H9 (cell line): ENCODE results near the gene UST. TPM values are rescaled to one million over a fixed set of nuclear protein-coding genes. Genes with fewer than 3 reads are reported as not detected.

Source experiments
- DNase-seq: peaks from one replicate; pipeline ENCODE4 v3.0.0-alpha.2; 2017
- H2AFZ ChIP-seq: one replicate; pipeline ENCODE4 v1.6.1; 2013; ENCODE audit warnings: mild to moderate bottlenecking, low read length, control low read depth, moderate library complexity
- H2AK5ac ChIP-seq: 2 replicates; pipeline ENCODE4 v1.6.1; 2013; ENCODE audit warnings: low read length, control low read depth, mixed read lengths; ENCODE audit not compliant: insufficient read length
- H2BK120ac ChIP-seq: one replicate; pipeline ENCODE4 v1.6.1; 2013; ENCODE audit warnings: low read depth, mild to moderate bottlenecking, low read length, control low read depth, inconsistent platforms; ENCODE audit not compliant: poor library complexity, severe bottlenecking
- H2BK12ac ChIP-seq: 2 replicates; pipeline ENCODE4 v1.6.1; 2013; ENCODE audit warnings: low read length, control low read depth, mixed read lengths, low read depth; ENCODE audit not compliant: insufficient read length
- H2BK15ac ChIP-seq: 2 replicates; pipeline ENCODE4 v1.6.1; 2013; ENCODE audit warnings: low read depth, low read length, control low read depth
- H2BK20ac ChIP-seq: one replicate; pipeline ENCODE4 v1.6.1; 2013; ENCODE audit warnings: low read depth, mild to moderate bottlenecking, low read length, control low read depth, inconsistent platforms; ENCODE audit not compliant: poor library complexity, severe bottlenecking
- H2BK5ac ChIP-seq: 2 replicates; pipeline ENCODE4 v1.6.1; 2013; ENCODE audit warnings: low read length, control low read depth, mixed read lengths; ENCODE audit not compliant: insufficient read length
- H3K14ac ChIP-seq: 2 replicates; pipeline ENCODE4 v1.6.1; 2013; ENCODE audit warnings: low read length, control low read depth; ENCODE audit not compliant: insufficient read depth
- H3K18ac ChIP-seq: 2 replicates; pipeline ENCODE4 v1.6.1; 2013; ENCODE audit warnings: low read depth, mild to moderate bottlenecking, mixed read lengths, low read length, control low read depth; ENCODE audit not compliant: insufficient read length
- H3K23ac ChIP-seq: 2 replicates; pipeline ENCODE4 v1.6.1; 2013; ENCODE audit warnings: low read length, control low read depth, mixed read lengths, low read depth; ENCODE audit not compliant: insufficient read length
- H3K23me2 ChIP-seq: 2 replicates; pipeline ENCODE4 v1.6.1; 2013; ENCODE audit warnings: low read depth, mild to moderate bottlenecking, mixed read lengths, low read length, control low read depth; ENCODE audit not compliant: insufficient read length, poor library complexity, severe bottlenecking
- H3K27ac ChIP-seq: 2 replicates; pipeline ENCODE4 v1.5.1; 2013; ENCODE audit warnings: low read length, control low read depth, mixed read lengths, low read depth; ENCODE audit not compliant: insufficient read length
- H3K27me3 ChIP-seq: 2 replicates; pipeline ENCODE4 v1.6.1; 2013; ENCODE audit warnings: low read length, control low read depth, inconsistent platforms; ENCODE audit not compliant: insufficient read depth
- H3K4ac ChIP-seq: 2 replicates; pipeline ENCODE4 v1.6.1; 2013; ENCODE audit warnings: low read depth, mild to moderate bottlenecking, control low read depth, inconsistent platforms, low read length, moderate library complexity
- H3K4me1 ChIP-seq: 2 replicates; pipeline ENCODE4 v1.6.1; 2013; ENCODE audit warnings: low read length, control low read depth, inconsistent platforms; ENCODE audit not compliant: insufficient read depth
- H3K4me2 ChIP-seq: 2 replicates; pipeline ENCODE4 v1.6.1; 2013; ENCODE audit warnings: low read length, control low read depth, mixed read lengths; ENCODE audit not compliant: insufficient read length, insufficient read depth
- H3K56ac ChIP-seq: 2 replicates; pipeline ENCODE4 v1.6.1; 2013; ENCODE audit warnings: low read depth, mild to moderate bottlenecking, mixed read lengths, low read length, control low read depth; ENCODE audit not compliant: insufficient read length
- H3K79me1 ChIP-seq: 2 replicates; pipeline ENCODE4 v1.6.1; 2013; ENCODE audit warnings: low read depth, mild to moderate bottlenecking, moderate library complexity, low read length, control low read depth, inconsistent platforms; ENCODE audit not compliant: insufficient read depth, poor library complexity, severe bottlenecking
- H3K79me2 ChIP-seq: 2 replicates; pipeline ENCODE4 v1.6.1; 2013; ENCODE audit warnings: low read length, control low read depth, inconsistent platforms; ENCODE audit not compliant: insufficient read depth
- H3K9ac ChIP-seq: 2 replicates; pipeline ENCODE4 v1.6.1; 2013; ENCODE audit warnings: low read length, control low read depth, mixed read lengths; ENCODE audit not compliant: insufficient read length; ENCODE audit errors: extremely low read depth
- H3K9me3 ChIP-seq: one replicate; pipeline ENCODE4 v1.6.1; 2013; ENCODE audit warnings: low read depth, low read length, inconsistent platforms; ENCODE audit not compliant: control insufficient read depth
- H3T11ph ChIP-seq: one replicate; pipeline ENCODE4 v1.6.1; 2013; ENCODE audit warnings: mild to moderate bottlenecking, low read length, control low read depth, inconsistent platforms
- H4K20me1 ChIP-seq: one replicate; pipeline ENCODE4 v1.6.1; 2013; ENCODE audit not compliant: control insufficient read depth, insufficient read length, insufficient read depth
- H4K5ac ChIP-seq: 2 replicates; pipeline ENCODE4 v1.6.1; 2013; ENCODE audit warnings: low read depth, mild to moderate bottlenecking, mixed read lengths, low read length, control low read depth; ENCODE audit not compliant: insufficient read length
- H4K8ac ChIP-seq: replicated peaks from 2 replicates; pipeline ENCODE4 v1.6.1; 2013; ENCODE audit warnings: low read length, control low read depth, mixed read lengths, low read depth; ENCODE audit not compliant: insufficient read length
- H4K91ac ChIP-seq: 2 replicates; pipeline ENCODE4 v1.6.1; 2013; ENCODE audit warnings: low read depth, mild to moderate bottlenecking, moderate library complexity, mixed read lengths, low read length, control low read depth; ENCODE audit not compliant: insufficient read length
- H3K27ac Mint-ChIP-seq, 3 experiments: 2 replicates in 2 of 3; 3 replicates in 1 of 3; pipeline ENCODE4 v1.8.0; 2020 to 2021; ENCODE audit warnings: mixed read lengths in 3 of 3, mild to moderate bottlenecking in 1 of 3, moderate library complexity in 1 of 3
- H3K27me3 Mint-ChIP-seq: 2 replicates; pipeline ENCODE4 v1.8.0; 2021; ENCODE audit warnings: low read depth, mild to moderate bottlenecking, moderate library complexity, mixed read lengths
- H3K36me3 Mint-ChIP-seq, 3 experiments: 2 replicates in 2 of 3; 3 replicates in 1 of 3; pipeline ENCODE4 v1.8.0; 2020 to 2021; ENCODE audit warnings: low read depth in 3 of 3, mixed read lengths in 3 of 3; ENCODE audit not compliant: insufficient read depth in 1 of 3
- H3K4me1 Mint-ChIP-seq, 2 experiments: 2 replicates each; pipeline ENCODE4 v1.8.0; 2020; ENCODE audit warnings: mixed read lengths in 2 of 2
- H3K4me3 Mint-ChIP-seq, 2 experiments: 2 replicates in 1 of 2; 3 replicates in 1 of 2; pipeline ENCODE4 v1.8.0; 2020 to 2021; ENCODE audit warnings: mild to moderate bottlenecking in 2 of 2, mixed read lengths in 2 of 2, moderate library complexity in 1 of 2
- H3K9me3 Mint-ChIP-seq, 2 experiments: 2 replicates in 1 of 2; 3 replicates in 1 of 2; pipeline ENCODE4 v1.8.0; 2020; ENCODE audit warnings: mild to moderate bottlenecking in 2 of 2, mixed read lengths in 2 of 2, moderate library complexity in 1 of 2
- WGBS: extraction: QIAGEN DNeasy Blood & Tissue Kit; methylation state at CpG from one replicate; pipeline ENCODE4 v1.1.7; 2013; ENCODE audit warnings: missing lambda C conversion rate, low lambda C conversion rate, mixed read lengths; ENCODE audit not compliant: insufficient read length; ENCODE audit errors: extremely low coverage; 5-methylcytosine and 5-hydroxymethylcytosine counted together
- total RNA-seq: library from RNA; stranded (reverse); gene quantifications from 2 replicates; pipeline ENCODE4 v1.2.1, GENCODE V29; 2021
- TF ChIP-seq, protein P1 (sequence below): fragments of 200-600 bp; sonication (generic); conservative IDR thresholded peaks from 3 replicates; pipeline ENCODE4 v1.8.0; 2021; ENCODE audit warnings: antibody characterized with exemption, mild to moderate bottlenecking

Gene UST
- total RNA-seq, 1 experiment from 2014 or later = 14.4 TPM

DNA sequence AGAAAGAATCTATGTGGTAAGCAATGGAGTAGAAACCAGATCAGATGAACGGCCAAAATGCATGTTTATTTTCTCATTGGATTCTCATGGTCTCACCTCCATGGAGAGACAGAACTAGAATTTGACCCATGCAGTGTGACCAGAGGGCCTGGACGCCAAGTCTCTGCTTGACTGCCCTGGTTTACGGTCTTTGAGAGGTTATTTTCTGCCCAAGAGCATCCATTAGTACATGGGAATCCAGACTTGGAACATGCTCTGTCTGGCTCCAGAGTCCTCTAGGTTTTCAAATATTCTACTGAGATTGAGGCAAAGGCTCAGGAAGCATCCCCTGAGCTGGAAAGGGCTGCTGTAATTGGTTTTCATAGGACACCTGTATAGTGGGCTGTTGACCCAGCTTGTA is 45.5 kb upstream of the UST start:
- Histone ChIP-seq H3K23me2 (no peaks in the 10 kb centered on the region), H3K14ac (no peak overlapping the region), H3K56ac (no peak overlapping the region), H3K18ac (no peak overlapping the region), H3K9ac (no peak overlapping the region), H2AK5ac (no peak overlapping the region), H3K9me3 (no peaks in the 10 kb centered on the region), H4K91ac (no peak overlapping the region), H3K4ac (no peak overlapping the region), H3T11ph (no peak overlapping the region), H2BK5ac (no peak overlapping the region), H4K8ac (no peak overlapping the region), H3K23ac (no peak overlapping the region), H3K27ac (peak overlapping the region; percentile 45), H3K79me2 (no peaks in the 10 kb centered on the region), H3K27me3 (no peaks in the 10 kb centered on the region), H3K79me1 (no peaks in the 10 kb centered on the region), H2AFZ (no peak overlapping the region), H2BK120ac (no peak overlapping the region), H2BK15ac (no peak overlapping the region), H3K4me2 (no peak overlapping the region), H4K20me1 (no peaks in the 10 kb centered on the region), H2BK20ac (no peak overlapping the region), H3K4me1 (no peaks in the 10 kb centered on the region), H2BK12ac (no peak overlapping the region), H4K5ac (no peak overlapping the region)
- Mint-ChIP-seq H3K9me3 (peaks cover 7 to 15% of the 10 kb centered on the region in 2 experiments; a peak in 4 of 5 replicates), H3K27ac (no peak overlapping the region), H3K27me3 (peaks cover 2% of the 10 kb centered on the region), H3K4me3 (no peak overlapping the region), H3K36me3 (peaks cover 3 to 11% (median 6%) of the 10 kb centered on the region in 3 experiments; a peak in 5 of 7 replicates), H3K4me1 (peaks cover 3 to 4% of the 10 kb centered on the region in 2 experiments)
- no CpG with 5 or more reads among the region's 3 CpGs for WGBS
- TF ChIP-seq, protein P1, sequence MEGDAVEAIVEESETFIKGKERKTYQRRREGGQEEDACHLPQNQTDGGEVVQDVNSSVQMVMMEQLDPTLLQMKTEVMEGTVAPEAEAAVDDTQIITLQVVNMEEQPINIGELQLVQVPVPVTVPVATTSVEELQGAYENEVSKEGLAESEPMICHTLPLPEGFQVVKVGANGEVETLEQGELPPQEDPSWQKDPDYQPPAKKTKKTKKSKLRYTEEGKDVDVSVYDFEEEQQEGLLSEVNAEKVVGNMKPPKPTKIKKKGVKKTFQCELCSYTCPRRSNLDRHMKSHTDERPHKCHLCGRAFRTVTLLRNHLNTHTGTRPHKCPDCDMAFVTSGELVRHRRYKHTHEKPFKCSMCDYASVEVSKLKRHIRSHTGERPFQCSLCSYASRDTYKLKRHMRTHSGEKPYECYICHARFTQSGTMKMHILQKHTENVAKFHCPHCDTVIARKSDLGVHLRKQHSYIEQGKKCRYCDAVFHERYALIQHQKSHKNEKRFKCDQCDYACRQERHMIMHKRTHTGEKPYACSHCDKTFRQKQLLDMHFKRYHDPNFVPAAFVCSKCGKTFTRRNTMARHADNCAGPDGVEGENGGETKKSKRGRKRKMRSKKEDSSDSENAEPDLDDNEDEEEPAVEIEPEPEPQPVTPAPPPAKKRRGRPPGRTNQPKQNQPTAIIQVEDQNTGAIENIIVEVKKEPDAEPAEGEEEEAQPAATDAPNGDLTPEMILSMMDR = no peak
- no peak for DNase-seq
